ENCODE measurements around the gene ACOX1.

ACOX1 gene

GRCh38 chr17:75904749-75905521 lies 74.0 kb downstream of the ACOX1 start, which contains the start of gene MRPL38:
MRPL38 (minus strand) TSS chr17:75904884; CDS start chr17:75904875, 9 bp downstream.
- DNase-seq = peak; percentile 98

DNA sequence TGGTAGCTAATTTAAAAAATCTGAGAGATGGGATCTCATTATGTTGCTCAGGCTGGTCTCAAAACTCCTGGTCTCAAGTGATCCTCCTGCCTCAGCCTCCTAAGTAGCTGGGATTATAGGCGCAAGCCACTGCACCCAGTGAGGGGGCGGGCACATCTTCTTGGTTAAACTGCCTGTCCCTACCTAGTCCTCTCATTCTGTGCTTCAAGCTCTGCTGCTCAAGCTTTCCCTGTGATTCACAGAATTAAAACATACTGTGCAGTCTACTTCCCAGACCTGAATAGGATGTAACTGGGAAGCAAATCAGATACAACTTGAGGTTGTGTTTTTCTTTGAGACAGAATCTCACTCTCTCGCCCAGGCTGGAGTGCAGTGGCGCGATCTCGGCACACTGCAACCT lies 76.6 kb downstream of the ACOX1 start:
- no peak for DNase-seq

DNA sequence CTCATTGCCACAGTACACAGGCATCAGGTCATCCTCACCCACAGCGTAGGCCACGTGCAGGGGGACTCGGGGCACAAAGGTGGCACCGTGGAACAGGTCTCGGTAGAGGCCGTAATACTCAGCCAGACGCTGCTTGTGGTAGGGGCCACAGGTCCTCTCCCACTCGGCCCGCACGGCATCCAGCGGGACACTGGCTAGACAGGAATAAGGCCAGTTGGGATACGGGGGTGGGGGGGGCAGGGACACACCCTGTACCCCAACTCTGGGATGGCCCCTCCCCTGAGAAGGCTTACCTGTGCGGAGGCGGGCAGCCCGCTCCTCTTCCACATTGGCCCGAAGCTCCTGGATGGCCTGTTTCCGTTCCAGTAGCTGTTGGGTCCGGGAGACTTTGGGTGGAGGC lies 77.2 kb downstream of the ACOX1 start:
- DNase-seq = no peak

DNA sequence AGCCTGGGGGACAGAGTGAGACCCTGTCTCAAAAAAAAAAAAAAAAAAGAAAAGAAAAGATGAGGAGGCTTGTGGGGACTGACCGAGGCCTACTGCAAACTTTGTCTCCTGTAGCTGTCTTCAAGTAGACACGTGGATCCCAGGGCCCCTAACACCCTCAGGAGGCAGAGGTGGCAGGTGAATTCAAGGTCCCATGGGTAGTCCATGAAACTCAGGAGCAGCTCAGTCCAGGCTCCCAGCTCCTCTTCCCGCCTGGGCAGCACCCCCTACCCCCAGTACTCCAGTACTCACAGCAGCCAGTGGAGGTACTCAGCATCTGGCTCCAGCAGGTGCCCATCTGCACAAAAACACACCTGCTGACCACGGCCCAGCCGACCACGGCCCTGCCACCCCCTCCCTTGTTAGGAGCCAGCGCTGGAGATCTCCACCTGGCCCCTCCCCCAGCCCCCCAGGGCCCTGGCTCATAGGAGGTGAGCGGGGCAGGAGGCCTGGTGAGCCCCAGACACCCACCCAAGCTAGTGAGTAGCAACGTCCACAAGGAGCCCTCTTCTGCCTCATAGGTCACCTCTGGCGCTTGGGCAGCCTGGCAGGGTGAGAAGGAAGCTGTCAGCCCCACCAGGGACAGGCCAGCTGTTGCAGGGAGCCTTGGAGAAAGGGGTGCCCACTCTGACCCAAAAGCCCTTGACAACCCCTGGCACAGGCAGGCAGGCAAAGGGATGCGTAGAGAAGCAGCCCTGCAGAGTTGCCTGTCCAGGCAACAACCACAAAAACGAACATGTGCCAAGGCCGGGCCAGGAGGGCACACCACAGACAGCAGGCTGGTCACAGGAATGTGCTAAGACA lies 78.1 kb downstream of the ACOX1 start:
- DNase-seq = no peak

DNA sequence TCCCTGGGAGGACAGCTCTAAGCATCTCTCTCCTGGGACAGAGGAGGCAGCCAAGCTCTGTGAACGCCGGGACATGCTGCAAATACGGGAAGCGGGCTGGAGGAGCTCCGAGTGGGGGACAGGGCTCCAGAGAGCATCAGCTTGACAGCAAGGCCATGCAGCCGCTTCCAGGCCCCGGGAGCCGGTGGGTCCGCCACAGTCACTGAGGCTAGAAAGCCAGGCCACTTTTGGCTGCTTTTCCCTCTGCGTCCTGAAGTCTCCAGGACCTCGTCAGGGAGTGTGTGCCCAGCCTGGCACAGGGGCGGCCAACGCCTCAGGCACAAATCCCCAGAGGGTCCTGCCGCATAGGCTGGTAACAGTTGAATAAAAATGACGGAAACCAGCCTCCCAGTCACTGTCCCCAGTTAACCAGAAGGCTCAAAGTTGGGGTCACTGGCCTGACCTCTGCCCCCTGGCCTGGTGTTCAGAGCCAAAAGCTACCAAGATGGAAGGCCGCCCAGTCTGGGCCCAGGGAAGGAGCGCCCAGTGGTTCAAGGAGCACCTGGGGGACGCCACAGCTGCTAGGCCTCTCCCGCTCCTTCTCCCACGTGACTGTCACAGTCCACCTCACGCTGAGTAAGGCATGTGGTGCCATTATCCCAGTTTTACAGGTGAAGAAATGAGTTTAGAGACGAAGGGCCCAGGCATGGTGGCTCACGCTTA lies 79.0 kb downstream of the ACOX1 start:
- DNase-seq = no peak

DNA sequence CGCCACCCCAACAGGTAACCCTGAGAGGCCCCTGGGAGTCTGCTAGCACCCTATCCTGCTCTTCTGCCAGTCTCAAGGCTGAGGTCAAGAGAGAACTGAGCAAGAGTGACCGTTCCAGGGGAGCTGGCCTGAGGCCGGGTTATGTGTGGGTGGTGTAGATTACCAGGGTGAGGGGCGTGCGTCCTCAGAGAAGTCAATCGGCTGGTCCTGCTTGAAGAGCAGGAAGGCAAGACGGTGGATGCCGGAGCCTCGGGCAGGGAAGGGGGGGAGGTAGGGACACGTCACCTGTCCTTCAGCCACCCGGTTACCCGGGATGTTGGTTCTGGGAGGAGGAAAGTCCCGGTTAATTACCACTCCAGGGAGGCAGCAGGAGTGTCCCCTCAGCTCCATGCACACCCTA lies 79.6 kb downstream of the ACOX1 start:
- DNase-seq = no peak

DNA sequence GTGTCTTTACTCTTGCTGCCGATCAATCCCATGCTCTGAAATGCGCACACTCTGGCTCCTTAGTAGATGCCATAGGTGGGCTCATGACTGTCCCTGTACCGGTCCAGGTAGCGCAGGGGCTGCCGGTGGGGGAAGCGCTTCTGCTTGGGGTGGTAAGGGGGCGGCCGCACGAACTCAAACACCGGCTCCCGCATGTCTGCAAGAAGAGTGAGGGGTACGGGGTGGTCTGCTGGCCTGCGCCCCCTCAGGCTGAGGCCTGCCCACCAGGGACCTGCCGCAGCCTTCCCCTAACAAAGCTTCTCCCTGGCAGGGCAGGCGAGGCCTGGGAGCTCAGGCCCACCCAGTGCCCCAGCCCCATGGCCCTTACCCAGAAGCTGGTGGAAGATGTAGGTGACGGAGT lies 80.2 kb downstream of the ACOX1 start:
- no peak for DNase-seq

DNA sequence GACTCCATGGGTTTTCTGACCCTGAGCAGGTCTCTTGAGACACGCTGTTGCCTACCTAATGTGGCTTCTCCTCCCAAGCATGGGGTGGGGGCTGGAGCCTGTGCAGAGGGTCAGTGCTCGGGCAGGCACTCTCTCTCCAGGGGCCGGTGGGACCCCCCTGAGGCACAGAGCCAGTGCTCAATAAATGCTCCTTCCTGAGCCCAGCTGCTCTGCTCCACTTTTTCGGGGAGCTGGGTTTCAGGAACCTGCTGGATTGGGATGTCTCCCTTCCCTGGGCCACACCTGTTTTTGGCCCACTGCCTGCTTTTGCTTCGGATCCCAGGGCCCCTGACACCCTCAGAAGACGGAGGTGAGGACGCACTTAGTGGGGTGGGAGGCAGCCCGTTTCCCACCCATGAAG lies 80.9 kb downstream of the ACOX1 start:
- DNase-seq = no peak

DNA sequence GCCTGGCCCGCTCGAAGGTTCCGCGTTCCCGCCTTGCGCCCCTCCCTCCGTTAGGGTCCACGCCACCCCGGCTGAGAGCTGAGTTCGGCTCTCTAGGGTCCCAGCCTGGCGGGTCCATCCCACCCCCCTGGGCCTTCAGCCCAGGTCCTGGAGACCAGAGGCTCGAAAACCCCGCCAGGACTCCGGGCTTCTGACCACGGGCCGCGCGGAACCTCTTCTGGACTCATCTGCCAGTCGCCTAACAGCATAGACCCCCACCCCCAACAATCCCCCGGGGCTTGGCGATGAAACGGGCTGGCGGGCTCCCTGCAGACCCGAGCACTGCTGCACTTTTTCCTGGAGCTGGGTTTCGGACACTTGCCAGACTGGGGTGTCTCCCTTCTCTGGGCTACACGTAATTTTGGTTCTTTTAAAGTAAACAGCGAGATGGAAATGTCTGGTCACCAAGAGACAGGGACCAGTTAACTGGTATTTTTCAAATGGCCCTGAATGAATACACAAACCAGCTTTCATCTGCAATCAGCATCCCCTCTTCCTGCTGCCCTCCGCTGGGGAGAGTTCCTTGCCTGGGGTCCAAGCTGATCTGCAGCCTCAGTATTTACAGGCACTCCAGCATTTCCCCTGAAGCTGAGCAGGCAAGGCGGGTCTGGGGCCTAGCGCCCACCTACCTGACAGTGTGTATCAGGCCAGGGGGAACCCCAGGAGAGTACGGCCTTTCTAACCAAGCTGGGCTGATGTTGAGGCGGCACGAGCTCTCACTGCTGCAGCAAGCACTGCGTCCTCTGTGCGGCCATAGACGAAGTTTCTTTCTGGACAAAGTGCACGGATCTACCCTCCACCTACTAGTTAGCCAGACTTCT lies 81.6 kb downstream of the ACOX1 start:
- no peak for DNase-seq

GRCh38 chr17:75896415-75897159 lies 82.4 kb downstream of the ACOX1 start, which contains the start of gene TRIM65:
TRIM65 (minus strand) TSS chr17:75896951; CDS start chr17:75896937, 14 bp downstream.
- DNase-seq = peak; percentile 92

DNA sequence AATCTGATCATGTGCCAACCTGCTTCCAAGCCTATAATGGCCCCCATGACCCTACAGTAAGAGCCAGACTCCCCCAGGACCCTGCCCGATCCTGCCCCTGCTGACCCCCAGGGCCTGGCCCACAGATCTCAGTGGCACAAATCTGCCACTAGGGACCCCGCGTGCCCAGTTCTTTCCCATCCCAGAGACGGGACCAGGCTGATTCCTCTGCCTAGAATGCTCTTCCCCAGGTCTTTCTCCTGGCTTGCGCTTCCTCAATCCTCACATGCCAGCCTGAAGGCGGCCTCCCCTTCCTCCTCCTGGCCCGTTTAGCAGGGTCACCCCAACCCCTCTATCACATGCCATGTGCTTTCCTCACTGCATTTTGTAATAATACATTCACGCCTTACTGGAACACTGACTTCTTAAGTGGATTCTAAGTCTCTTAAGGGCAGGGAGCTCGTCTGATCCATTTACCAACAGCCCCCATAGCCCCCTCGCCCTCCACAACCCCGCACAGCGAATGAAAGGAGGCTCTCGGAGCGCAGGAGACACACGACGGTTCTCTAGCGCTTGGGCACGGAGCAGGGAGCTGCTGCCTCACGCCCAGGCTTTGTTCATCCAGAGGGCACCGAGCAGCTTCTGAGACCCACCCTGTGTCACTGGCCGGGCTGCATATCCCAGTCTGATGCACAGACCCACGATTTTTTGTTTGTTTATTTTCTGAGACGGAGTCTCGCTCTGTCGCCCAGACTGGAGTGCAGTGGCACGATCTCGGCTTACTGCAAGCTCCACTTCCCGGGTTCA lies 83.4 kb downstream of the ACOX1 start:
- peak; percentile 68 for DNase-seq

DNA sequence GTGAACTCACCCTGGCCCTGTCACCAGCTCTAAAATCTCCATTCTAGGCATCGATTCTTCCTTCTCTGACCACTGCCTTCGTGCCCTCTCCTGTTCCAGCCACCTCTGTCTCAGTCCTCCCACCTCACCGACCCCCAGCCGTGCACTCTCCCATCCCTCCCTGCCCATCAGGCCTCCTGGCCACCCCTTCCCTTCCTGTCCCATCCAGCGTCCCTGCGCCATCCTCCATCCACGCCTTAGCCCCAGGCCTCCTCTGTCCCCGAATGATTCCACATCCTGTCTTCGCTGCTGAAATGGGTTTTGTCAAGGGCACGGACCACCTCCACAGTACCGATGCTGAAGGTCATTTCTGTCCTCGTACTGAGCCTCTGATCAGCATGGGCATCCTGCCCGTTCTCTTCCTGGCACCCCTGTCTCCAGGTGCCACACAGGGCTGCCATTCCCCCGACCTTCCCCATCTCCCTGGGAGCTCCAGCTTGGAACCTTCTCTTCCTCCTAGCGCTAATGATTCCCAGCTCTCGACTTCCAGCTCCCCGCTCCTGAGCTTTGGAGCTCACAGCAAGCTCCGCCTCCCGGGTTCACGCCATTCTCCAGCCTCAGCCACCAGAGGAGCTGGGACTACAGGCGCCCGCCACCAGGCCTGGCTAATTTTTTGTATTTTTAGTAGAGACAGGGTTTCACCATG lies 84.8 kb downstream of the ACOX1 start:
- DNase-seq = no peak

GRCh38 chr17:75893305-75894048 lies 85.5 kb downstream of the ACOX1 start:
- DNase-seq = no peak

GRCh38 chr17:75892556-75893224 lies 86.3 kb downstream of the ACOX1 start:
- DNase-seq = no peak

GRCh38 chr17:75891605-75892555 lies 87.1 kb downstream of the ACOX1 start:
- no peak for DNase-seq
